HG03103 (cell line): ENCODE results near the gene DLGAP4.

Experiments used
- ATAC-seq: cut with Tn5 transposase; IDR thresholded peaks from one replicate; pipeline ENCODE4 v1.9.1; 2021; ENCODE audit warnings: low read depth; ENCODE audit not compliant: unreplicated experiment

Gene DLGAP4

DNA sequence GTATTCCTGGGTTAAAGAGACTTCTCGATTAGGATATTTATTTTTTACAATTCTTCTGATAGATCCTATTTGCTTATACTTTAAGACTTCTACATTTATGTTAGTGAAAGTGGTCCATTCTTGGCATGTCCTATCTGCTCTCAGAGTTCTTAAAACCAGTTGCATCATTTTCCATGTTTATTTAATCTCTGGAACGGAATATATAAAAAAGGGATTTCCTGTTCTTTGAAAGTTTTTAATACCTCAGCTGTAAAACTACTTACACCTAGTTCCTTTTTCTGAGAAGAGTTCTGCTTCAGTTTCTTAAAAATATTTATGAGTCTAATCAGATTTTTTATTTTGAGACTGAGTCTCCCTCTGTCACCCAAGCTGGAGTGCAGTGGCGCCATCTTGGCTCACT lies 217.2 kb downstream of the DLGAP4 start:
- ATAC-seq = no peak

DNA sequence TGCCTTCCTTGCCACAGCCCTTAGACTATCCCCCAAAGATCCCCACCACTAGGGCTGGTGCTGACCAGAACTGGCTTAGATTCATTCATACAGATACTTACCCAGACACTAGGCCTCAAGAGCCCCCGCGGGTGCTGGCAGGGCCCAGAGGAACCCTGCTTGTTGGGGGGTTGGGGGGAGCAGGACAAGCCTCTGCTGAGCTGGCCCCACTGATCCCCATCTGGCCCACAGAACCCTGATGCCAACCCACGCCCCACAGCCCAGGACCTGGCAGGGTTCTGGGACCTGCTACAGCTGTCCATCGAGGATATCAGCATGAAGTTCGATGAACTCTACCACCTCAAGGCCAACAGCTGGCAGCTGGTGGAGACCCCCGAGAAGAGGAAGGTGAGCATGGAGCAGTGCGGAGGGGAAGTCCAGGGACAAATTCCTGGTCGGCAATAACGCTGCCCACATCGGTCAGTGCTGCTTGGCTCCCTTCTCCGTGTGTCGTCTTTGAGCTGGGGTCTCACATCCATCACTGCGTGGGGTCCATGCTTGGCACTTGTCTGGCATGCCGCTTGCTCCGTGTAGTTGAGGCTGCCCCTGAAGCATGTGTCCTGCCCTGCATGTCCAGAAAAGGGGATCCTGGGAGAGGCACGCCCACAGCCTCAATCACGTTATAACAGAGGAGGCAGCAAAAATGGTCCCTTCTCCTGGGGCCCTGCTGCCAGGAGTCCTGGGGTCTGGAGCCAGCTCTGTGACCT lies 219.7 kb downstream of the DLGAP4 start:
- no peak for ATAC-seq

DNA sequence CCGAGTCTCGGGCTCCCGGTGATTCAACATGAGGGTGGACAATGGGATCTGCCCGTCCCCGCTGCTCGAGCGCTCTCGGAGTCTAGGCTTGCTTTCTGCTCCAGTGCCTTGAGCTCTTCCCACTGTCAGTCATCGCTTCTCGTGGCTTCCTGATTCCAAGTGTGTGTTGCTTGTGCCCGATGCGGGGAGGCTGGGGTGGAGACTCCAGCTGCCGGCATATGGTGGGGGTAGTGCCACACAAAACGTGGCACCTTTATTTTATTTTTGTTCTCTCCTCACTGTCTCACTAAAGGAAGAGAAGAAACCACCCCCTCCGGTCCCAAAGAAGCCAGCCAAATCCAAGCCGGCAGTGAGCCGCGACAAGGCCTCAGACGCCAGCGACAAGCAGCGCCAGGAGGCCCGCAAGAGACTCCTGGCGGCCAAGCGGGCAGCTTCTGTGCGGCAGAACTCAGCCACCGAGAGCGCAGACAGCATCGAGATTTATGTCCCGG lies 220.4 kb downstream of the DLGAP4 start:
- no peak for ATAC-seq

GRCh38 chr20:36527331-36528125 lies 221.4 kb downstream of the DLGAP4 start:
- ATAC-seq = no peak

- no peak for ATAC-seq
Measured at GRCh38 chr20:36528176-36528874, 222.2 kb downstream of the DLGAP4 start.

GRCh38 chr20:36528875-36529417 lies 222.8 kb downstream of the DLGAP4 start:
- no peak for ATAC-seq

DNA sequence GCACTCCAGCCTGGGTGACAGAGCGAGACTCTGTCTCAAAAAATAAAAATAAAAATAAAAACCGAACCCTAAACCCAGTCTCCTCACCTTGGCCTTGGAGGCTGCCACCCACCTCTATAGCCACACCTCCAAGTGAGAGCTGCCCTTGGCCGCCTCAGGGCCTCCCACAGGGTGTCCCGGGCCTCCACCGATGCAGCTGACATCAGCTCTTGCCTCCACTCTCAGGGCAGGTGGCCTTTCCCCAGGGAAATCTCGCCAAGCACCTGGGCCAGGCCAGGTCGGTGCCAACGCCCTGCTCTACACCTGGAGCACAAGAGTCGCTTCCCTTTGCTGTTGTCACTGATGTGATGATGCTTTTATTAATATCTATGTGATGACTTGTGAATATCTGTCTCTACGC lies 226.2 kb downstream of the DLGAP4 start:
- no peak for ATAC-seq

DNA sequence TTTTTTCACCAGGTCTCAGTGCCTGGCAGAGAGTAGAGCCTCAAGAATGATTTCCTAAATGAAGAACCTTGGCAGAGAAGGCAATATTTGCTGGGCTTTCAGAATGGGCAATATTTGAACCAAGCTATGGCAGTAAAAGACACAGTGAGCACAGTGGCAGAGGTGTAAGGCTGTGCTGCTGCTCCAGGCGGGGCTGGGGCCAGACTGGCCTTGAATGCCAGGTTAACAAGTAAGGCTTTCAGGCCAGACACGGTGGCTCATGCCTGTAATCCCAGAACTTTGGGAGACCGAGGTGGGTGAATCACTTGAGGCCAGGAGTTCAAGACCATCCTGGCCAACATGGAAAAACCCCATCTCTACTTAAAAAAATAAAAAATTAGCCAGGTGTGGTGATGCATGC lies 226.7 kb downstream of the DLGAP4 start:
- no peak for ATAC-seq

DNA sequence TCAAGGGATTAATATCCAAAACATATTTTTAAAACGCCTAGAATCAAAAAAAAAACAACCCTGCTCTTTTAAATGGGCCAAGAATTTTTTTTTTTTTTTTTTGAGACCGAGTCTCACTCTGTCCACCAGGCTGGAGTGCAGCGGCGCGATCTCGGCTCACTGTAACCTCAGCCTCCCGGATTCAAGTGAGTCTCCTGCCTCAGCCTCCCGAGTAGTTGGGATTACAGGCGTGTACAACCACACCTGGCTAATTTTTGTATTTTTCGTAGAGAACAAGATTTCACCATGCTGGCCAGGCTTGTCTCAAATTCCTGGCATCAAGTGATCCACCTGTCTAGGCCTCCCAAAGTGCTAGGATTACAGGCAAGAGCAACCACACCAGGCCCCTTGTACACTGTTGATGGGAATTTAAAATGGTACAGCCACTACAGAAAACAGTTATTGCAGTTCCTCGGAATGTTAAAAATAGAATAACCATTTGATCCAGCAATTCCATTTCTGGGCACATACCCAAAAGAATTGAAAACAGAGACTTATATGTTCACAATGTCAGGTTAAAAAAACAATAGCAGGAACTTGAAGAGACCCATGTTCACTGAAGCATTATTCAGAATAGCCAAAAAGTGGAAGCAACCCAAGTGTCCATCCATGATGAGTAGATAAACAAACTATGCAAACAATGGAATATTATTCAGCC lies 232.0 kb downstream of the DLGAP4 start:
- no peak for ATAC-seq

GRCh38 chr20:36540551-36541211 lies 234.5 kb downstream of the DLGAP4 start:
- ATAC-seq = no peak

DNA sequence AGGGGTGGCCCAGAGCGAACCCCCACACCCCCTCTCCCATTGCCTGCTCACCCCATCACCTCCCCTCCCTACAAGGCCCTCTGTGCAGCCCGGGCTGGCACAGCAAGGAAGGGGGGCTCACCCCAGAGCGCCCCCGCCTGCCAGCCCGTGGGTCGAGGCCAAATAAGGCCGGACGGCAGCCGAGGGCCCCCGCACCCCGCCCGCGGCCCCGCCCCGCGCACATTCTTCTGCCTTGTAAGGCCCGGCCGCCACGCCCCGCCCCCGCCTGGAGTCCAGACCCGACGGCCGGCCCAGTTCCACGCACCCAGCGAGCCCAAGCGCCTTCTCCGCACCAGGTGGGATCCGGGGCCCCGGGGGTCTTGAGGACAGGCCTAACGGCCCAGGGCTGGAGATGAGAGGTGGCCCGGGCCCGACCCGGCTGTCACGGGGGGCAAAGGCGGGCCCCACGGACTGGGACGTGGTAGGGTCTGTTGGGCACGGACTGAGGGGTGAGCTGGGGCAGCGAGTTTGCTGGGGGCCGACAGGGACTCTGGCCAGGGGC lies 235.2 kb downstream of the DLGAP4 start, which contains the start of gene MYL9:
TSS of gene MYL9 (plus strand) at position 293 of the 541 bp plus-strand sequence. CDS start 3,366 bp downstream, outside the sequence.
- no peak for ATAC-seq

DNA sequence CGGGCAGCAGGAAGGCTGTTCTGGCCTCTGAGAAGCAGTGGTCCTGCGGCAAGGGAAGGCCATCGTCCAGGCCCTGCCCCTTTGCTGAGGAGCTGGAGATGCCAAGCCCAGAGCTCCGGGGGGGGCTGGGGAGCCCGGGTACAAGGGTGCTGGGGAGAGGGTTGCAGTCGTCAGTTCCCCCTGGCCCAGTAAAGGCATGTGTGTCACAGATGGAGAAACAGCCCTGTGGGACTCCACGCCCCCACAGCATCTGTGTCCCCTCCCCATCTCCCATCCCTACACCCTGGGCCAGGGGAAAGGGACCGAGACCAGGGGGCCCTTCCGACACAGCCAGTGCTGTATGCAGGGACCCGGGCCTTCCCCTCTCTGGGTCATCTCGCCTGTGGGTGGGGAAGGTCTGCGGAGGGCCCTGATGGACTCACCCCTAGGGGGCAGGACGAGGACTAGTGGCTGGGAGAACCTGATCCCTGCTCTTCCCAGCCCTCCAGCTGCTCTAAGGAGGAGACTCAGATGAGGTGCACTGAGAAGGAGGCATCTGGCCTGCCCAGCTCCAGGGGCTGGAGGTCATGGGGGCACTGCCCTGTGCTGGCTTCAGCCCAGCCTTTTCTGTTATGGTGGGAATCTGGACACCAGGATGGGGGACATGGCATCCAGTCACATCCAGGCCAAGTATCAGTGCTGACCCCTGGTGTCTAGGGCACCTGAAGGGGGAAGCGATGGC lies 235.8 kb downstream of the DLGAP4 start:
- ATAC-seq = no peak

- ATAC-seq = no peak
Measured at GRCh38 chr20:36542516-36543183, 236.5 kb downstream of the DLGAP4 start.

DNA sequence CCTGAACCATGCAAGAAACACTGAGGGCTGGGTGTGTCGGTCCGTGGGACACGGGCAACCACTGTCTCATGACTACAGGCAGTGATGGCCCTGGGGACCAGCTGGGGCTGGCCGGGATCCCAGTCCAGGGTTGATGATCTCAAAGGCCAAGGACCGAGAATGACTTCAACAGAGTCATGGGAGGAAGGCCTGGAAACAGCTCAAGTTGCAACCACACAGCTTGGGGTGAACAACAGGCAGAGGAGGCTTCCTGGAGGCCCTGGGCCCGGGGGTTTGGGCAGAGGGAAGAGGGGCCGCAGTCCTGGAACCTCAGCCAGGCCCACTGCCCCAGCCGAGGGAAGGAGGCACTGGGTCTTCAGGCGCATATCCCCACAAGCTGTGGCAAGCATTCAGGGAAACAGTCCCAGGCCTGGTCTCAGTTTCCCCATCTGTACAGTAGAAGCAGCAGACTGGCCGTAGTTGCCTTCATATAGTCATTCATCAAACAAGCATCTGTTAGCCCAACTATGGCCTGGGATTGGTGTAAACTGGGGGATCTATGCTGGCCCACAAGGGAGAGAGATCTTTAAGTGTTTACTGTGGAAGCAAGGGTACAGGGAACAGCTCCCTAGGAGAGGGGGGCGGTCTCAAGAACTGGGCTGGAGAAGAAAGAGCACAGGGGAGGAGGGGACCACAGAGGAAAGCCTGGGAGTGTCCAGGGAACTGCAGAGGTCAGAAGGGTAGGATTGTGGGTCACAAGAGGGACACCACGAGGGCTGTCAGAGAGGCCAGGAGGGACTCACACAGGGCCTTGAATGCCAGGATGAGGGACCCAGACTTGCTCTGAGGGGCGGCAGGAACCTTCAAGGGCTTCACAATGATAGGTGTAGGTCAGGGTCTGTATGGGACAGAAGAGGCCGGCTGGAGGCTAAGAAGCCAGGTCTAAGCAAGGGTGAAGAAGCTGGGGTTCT lies 237.3 kb downstream of the DLGAP4 start:
- no peak for ATAC-seq

- no peak for ATAC-seq
Measured at GRCh38 chr20:36544134-36545018, 238.2 kb downstream of the DLGAP4 start.

DNA sequence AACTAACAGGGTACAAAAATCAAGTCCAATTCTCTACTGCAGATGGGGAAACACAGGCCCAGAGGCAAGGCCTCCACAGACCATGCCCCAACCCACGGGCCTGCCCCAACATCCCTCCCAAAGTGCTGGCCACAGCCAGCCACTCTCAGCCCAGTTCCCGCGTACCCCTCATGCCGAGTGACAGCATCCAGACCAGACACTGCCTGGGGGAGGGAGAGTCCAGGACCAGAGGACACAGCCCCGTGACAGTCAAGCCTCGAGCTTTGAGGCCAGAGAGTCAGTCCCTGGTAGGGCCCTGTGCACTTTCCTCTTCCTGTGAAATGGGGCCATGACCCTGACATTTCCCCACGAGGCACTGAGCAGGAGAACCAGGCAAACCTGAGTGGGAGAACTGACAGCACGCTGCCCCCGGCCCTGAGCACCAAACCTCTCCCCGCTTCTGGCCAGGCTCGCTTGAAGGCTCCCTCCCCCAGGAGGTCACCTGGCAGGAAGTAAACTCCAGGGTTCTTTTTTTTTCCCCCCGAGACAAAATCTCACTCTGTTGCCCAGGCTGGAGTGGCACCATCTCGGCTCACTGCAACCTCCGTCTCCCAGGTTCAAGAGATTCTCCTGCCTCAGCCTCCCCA lies 240.1 kb downstream of the DLGAP4 start:
- ATAC-seq = no peak
